GM19452 (cell line): ENCODE measurements around the gene PRAMEF10.
"Not testable (repeated sequence)": the region's sequence is repeated elsewhere in the genome, so short reads cannot be mapped to it uniquely, and the experiment has no call there.

ENCODE experiments used
- ATAC-seq: cut with Tn5 transposase; IDR thresholded peaks from one replicate; pipeline ENCODE4 v1.9.1; 2021; ENCODE audit not compliant: unreplicated experiment

PRAMEF10 gene

GRCh38 chr1:12898170-12898569 is at the start of gene PRAMEF10:
Gene PRAMEF10, minus strand, starts transcription at chr1:12898270. Its CDS starts 2,423 bp downstream, at chr1:12895847.
- not testable (repeated sequence) for ATAC-seq

- ATAC-seq, result not testable (repeated sequence)
Measured at GRCh38 chr1:12947480-12947879, 49.4 kb upstream of the PRAMEF10 start, which contains the start of gene PRAMEF6. Gene PRAMEF6, minus strand, starts transcription at chr1:12947580. Its CDS starts 5,062 bp downstream, at chr1:12942518.

GRCh38 chr1:12924368-12924767 is 26.3 kb upstream of the PRAMEF10 start:
- not testable (repeated sequence) for ATAC-seq

- ATAC-seq, result not testable (repeated sequence)
Measured at GRCh38 chr1:12921749-12922148, 23.7 kb upstream of the PRAMEF10 start.

- ATAC-seq, result not testable (repeated sequence)
Measured at GRCh38 chr1:12916310-12916709, 18.2 kb upstream of the PRAMEF10 start, which contains the start of gene PRAMEF7. Gene PRAMEF7, plus strand, starts transcription at chr1:12916610. Its CDS starts 1,083 bp downstream, at chr1:12917693.

GRCh38 chr1:12903793-12904572 is 5.9 kb upstream of the PRAMEF10 start:
- not testable (repeated sequence) for ATAC-seq

- not testable (repeated sequence) for ATAC-seq
Measured at GRCh38 chr1:12899186-12899585, 1.1 kb upstream of the PRAMEF10 start.

GRCh38 chr1:12886101-12886500 is 12.0 kb downstream of the PRAMEF10 start, which contains the start of gene PRAMEF4:
Gene PRAMEF4, minus strand, starts transcription at chr1:12886201. Its CDS starts 2,807 bp downstream, at chr1:12883394.
- not testable (repeated sequence) for ATAC-seq

- ATAC-seq, result not testable (repeated sequence)
Measured at GRCh38 chr1:12878453-12878852, 19.6 kb downstream of the PRAMEF10 start.

GRCh38 chr1:12863131-12863880 is 34.8 kb downstream of the PRAMEF10 start:
- not testable (repeated sequence) for ATAC-seq

- ATAC-seq, result not testable (repeated sequence)
Measured at GRCh38 chr1:12856786-12857185, 41.3 kb downstream of the PRAMEF10 start, which contains the start of gene PRAMEF2. Gene PRAMEF2, plus strand, starts transcription at chr1:12857086. Its CDS starts 1,924 bp downstream, at chr1:12859010.

- ATAC-seq, result no peak
Measured at GRCh38 chr1:12851779-12852178, 46.3 kb downstream of the PRAMEF10 start.

- not testable (repeated sequence) for ATAC-seq
Measured at GRCh38 chr1:12848620-12849019, 49.5 kb downstream of the PRAMEF10 start, which contains the start of gene HNRNPCL1. Gene HNRNPCL1, minus strand, starts transcription at chr1:12848720. Its CDS starts 431 bp downstream, at chr1:12848289.
